IMR-90 (cell line): ENCODE results near the gene FCER1A.

Experiments
- CEBPB ChIP-seq: IDR thresholded peaks from 2 replicates; pipeline ENCODE4 v1.6.1; 2012; ENCODE audit warnings: low read depth, low read length, improper control_type of control experiment
- MXI1 ChIP-seq: IDR thresholded peaks from 2 replicates; pipeline ENCODE4 v1.6.1; 2012; ENCODE audit warnings: low read depth, mild to moderate bottlenecking, low read length, moderate library complexity, borderline replicate concordance
- POLR2A ChIP-seq: IDR thresholded peaks from 2 replicates; pipeline ENCODE4 v1.6.1; 2012; ENCODE audit warnings: mild to moderate bottlenecking, low read depth, low read length
- RFX5 ChIP-seq: IDR thresholded peaks from 2 replicates; pipeline ENCODE4 v1.8.0; 2012; ENCODE audit warnings: low read depth, mild to moderate bottlenecking, low read length, moderate library complexity
- TF ChIP-seq, protein P1 (sequence below): conservative IDR thresholded peaks from 2 replicates; pipeline ENCODE4 v1.5.1; 2012; ENCODE audit warnings: mild to moderate bottlenecking, low read depth, low read length, improper control_type of control experiment

DNA sequence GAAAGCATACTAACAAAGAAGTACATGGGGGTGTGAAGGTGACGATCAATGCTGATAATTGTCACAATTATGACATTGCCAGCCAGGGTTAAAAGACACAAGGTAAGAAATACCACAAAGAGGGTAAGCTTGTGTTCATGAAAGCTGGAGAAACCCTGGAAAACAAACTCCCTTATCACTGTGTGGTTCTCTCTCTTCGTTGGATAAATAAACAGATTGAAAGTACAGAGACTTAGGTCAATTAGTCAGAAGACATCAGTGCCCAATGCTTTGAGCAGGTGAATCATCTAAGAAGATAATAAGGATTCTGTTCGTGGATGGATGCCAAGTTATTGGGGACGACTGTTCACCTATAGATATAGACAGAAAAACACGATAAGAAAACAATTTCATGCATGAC, 22.4 kb upstream of the FCER1A start:
- no peak for TF ChIP-seq CEBPB
- TF ChIP-seq POLR2A, result no peak
- TF ChIP-seq, protein P1, sequence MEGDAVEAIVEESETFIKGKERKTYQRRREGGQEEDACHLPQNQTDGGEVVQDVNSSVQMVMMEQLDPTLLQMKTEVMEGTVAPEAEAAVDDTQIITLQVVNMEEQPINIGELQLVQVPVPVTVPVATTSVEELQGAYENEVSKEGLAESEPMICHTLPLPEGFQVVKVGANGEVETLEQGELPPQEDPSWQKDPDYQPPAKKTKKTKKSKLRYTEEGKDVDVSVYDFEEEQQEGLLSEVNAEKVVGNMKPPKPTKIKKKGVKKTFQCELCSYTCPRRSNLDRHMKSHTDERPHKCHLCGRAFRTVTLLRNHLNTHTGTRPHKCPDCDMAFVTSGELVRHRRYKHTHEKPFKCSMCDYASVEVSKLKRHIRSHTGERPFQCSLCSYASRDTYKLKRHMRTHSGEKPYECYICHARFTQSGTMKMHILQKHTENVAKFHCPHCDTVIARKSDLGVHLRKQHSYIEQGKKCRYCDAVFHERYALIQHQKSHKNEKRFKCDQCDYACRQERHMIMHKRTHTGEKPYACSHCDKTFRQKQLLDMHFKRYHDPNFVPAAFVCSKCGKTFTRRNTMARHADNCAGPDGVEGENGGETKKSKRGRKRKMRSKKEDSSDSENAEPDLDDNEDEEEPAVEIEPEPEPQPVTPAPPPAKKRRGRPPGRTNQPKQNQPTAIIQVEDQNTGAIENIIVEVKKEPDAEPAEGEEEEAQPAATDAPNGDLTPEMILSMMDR, result no peak
- TF ChIP-seq RFX5, result no peak
- TF ChIP-seq MXI1, result no peak
